Neural cell (in vitro differentiated cells): Measurements from ENCODE around the gene LLGL2.

Experiments used
- EP300 ChIP-seq: fragments of 450-650 bp; conservative IDR thresholded peaks from 2 replicates; pipeline ENCODE4 v1.6.1; 2014; ENCODE audit warnings: antibody characterized with exemption, mild to moderate bottlenecking, moderate library complexity; ENCODE audit not compliant: poor library complexity, severe bottlenecking
- EZH2 ChIP-seq: fragments of 200-600, 300-800 bp; shearing (Covaris generic), sonication (generic); IDR thresholded peaks from 2 replicates; pipeline ENCODE4 v1.6.1; 2014; ENCODE audit warnings: antibody characterized with exemption, low read length, borderline replicate concordance, mild to moderate bottlenecking; ENCODE audit not compliant: insufficient read depth, poor library complexity, severe bottlenecking
- POLR2AphosphoS5 ChIP-seq: IDR thresholded peaks from 2 replicates; pipeline ENCODE4 v1.6.1; 2012
- RAD21 ChIP-seq: fragments of 450-650 bp; conservative IDR thresholded peaks from 2 replicates; pipeline ENCODE4 v1.6.1; 2014; ENCODE audit warnings: antibody characterized with exemption, mild to moderate bottlenecking, moderate library complexity
- TF ChIP-seq, protein P1 (sequence below): fragments of 450-650 bp; IDR thresholded peaks from 2 replicates; pipeline ENCODE4 v1.5.1; 2014; ENCODE audit warnings: antibody characterized with exemption, mild to moderate bottlenecking, moderate library complexity; ENCODE audit not compliant: poor library complexity, severe bottlenecking
- TF ChIP-seq, protein P2 (sequence below): IDR thresholded peaks from 2 replicates; pipeline ENCODE4 v1.6.1; 2012; ENCODE audit warnings: borderline replicate concordance

- no peak for TF ChIP-seq EP300
- TF ChIP-seq, protein P1, sequence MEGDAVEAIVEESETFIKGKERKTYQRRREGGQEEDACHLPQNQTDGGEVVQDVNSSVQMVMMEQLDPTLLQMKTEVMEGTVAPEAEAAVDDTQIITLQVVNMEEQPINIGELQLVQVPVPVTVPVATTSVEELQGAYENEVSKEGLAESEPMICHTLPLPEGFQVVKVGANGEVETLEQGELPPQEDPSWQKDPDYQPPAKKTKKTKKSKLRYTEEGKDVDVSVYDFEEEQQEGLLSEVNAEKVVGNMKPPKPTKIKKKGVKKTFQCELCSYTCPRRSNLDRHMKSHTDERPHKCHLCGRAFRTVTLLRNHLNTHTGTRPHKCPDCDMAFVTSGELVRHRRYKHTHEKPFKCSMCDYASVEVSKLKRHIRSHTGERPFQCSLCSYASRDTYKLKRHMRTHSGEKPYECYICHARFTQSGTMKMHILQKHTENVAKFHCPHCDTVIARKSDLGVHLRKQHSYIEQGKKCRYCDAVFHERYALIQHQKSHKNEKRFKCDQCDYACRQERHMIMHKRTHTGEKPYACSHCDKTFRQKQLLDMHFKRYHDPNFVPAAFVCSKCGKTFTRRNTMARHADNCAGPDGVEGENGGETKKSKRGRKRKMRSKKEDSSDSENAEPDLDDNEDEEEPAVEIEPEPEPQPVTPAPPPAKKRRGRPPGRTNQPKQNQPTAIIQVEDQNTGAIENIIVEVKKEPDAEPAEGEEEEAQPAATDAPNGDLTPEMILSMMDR: no peak
- no peak for TF ChIP-seq EZH2
- TF ChIP-seq POLR2AphosphoS5: no peak
- TF ChIP-seq RAD21: no peak
- TF ChIP-seq, protein P2, sequence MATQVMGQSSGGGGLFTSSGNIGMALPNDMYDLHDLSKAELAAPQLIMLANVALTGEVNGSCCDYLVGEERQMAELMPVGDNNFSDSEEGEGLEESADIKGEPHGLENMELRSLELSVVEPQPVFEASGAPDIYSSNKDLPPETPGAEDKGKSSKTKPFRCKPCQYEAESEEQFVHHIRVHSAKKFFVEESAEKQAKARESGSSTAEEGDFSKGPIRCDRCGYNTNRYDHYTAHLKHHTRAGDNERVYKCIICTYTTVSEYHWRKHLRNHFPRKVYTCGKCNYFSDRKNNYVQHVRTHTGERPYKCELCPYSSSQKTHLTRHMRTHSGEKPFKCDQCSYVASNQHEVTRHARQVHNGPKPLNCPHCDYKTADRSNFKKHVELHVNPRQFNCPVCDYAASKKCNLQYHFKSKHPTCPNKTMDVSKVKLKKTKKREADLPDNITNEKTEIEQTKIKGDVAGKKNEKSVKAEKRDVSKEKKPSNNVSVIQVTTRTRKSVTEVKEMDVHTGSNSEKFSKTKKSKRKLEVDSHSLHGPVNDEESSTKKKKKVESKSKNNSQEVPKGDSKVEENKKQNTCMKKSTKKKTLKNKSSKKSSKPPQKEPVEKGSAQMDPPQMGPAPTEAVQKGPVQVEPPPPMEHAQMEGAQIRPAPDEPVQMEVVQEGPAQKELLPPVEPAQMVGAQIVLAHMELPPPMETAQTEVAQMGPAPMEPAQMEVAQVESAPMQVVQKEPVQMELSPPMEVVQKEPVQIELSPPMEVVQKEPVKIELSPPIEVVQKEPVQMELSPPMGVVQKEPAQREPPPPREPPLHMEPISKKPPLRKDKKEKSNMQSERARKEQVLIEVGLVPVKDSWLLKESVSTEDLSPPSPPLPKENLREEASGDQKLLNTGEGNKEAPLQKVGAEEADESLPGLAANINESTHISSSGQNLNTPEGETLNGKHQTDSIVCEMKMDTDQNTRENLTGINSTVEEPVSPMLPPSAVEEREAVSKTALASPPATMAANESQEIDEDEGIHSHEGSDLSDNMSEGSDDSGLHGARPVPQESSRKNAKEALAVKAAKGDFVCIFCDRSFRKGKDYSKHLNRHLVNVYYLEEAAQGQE: no peak
Observed at GRCh38 chr17:75617218-75617617, 91.7 kb downstream of the LLGL2 start.
